Measurements from ENCODE around the gene YPEL1. TPM values are rescaled to one million over a fixed set of nuclear protein-coding genes. Genes with fewer than 3 reads are reported as not detected.

The YPEL1 gene
- total RNA-seq, 1 donor from 2014 or later, result 3.2 TPM

Small RNAs within 50 kb of the gene (microRNA-seq; reads per million reads assigned to microRNA genes)
- gene MIR130B (ENCODE audit: borderline number of aligned reads) (113 reads per million, percentile 40 among the genes with 10 or more reads in this experiment), gene MIR301B (ENCODE audit: borderline number of aligned reads) (not detected)

Other genes with a start within 250 kb of the YPEL1 start
- gene RIMBP3C, start 184.3 kb downstream of the YPEL1 start, total RNA-seq, result not detected
- 51.6 TPM for gene UBE2L3, start 168.1 kb downstream of the YPEL1 start, total RNA-seq
- gene YDJC, start 105.8 kb downstream of the YPEL1 start, total RNA-seq, result 4.9 TPM
- not detected for gene CCDC116, start 103.0 kb downstream of the YPEL1 start, total RNA-seq
- 17.9 TPM for gene SDF2L1, start 93.5 kb downstream of the YPEL1 start, total RNA-seq
- 25.7 TPM for gene PPIL2, start 69.8 kb downstream of the YPEL1 start, total RNA-seq
- gene MAPK1, start 131.9 kb upstream of the YPEL1 start, total RNA-seq, result 80.5 TPM
- gene PPM1F, start 217.1 kb upstream of the YPEL1 start, total RNA-seq, result 18.5 TPM
- 13.1 TPM for gene TOP3B, start 247.0 kb upstream of the YPEL1 start, total RNA-seq